ENCODE results near the gene INTS2.

DNA sequence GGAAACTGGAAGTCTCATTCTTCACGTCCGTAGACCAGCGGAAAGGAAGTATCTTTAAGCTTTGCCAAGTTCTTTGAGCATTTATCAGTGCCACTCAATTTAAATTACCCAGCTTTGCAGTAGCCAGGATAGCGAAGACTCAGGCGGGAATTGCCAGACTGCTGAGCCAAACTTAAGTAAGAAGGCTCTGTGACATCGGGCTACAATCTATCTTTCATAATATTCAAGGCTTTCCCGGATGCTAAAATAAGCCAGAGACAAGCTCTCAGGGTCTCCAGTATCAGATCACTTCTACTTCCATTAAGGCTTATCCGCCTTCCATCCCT is 64.0 kb downstream of the INTS2 start:
- no peak for TF ChIP-seq POLR2AphosphoS5 (IDR thresholded peaks at IDR 0.05)
- TF ChIP-seq, protein P1, sequence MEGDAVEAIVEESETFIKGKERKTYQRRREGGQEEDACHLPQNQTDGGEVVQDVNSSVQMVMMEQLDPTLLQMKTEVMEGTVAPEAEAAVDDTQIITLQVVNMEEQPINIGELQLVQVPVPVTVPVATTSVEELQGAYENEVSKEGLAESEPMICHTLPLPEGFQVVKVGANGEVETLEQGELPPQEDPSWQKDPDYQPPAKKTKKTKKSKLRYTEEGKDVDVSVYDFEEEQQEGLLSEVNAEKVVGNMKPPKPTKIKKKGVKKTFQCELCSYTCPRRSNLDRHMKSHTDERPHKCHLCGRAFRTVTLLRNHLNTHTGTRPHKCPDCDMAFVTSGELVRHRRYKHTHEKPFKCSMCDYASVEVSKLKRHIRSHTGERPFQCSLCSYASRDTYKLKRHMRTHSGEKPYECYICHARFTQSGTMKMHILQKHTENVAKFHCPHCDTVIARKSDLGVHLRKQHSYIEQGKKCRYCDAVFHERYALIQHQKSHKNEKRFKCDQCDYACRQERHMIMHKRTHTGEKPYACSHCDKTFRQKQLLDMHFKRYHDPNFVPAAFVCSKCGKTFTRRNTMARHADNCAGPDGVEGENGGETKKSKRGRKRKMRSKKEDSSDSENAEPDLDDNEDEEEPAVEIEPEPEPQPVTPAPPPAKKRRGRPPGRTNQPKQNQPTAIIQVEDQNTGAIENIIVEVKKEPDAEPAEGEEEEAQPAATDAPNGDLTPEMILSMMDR (IDR thresholded peaks at IDR 0.05; ENCODE audit: poor library complexity, severe bottlenecking) = no peak
- TF ChIP-seq, protein P2, sequence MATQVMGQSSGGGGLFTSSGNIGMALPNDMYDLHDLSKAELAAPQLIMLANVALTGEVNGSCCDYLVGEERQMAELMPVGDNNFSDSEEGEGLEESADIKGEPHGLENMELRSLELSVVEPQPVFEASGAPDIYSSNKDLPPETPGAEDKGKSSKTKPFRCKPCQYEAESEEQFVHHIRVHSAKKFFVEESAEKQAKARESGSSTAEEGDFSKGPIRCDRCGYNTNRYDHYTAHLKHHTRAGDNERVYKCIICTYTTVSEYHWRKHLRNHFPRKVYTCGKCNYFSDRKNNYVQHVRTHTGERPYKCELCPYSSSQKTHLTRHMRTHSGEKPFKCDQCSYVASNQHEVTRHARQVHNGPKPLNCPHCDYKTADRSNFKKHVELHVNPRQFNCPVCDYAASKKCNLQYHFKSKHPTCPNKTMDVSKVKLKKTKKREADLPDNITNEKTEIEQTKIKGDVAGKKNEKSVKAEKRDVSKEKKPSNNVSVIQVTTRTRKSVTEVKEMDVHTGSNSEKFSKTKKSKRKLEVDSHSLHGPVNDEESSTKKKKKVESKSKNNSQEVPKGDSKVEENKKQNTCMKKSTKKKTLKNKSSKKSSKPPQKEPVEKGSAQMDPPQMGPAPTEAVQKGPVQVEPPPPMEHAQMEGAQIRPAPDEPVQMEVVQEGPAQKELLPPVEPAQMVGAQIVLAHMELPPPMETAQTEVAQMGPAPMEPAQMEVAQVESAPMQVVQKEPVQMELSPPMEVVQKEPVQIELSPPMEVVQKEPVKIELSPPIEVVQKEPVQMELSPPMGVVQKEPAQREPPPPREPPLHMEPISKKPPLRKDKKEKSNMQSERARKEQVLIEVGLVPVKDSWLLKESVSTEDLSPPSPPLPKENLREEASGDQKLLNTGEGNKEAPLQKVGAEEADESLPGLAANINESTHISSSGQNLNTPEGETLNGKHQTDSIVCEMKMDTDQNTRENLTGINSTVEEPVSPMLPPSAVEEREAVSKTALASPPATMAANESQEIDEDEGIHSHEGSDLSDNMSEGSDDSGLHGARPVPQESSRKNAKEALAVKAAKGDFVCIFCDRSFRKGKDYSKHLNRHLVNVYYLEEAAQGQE (IDR thresholded peaks at IDR 0.05; ENCODE audit: borderline replicate concordance) = no peak
